Nephron (organoid): ENCODE data around the gene ZNF83.
"Not testable (repeated sequence)": the region's sequence is repeated elsewhere in the genome, so short reads cannot be mapped to it uniquely, and the experiment has no call there.

Experiments
- H3K27ac Mint-ChIP-seq, 3 experiments: 2 replicates each; pipeline ENCODE4 v1.8.0; 2020; ENCODE audit warnings: mixed read lengths in 3 of 3, mild to moderate bottlenecking in 2 of 3, moderate library complexity in 1 of 3
- H3K27me3 Mint-ChIP-seq: 2 replicates; pipeline ENCODE4 v1.8.0; 2021; ENCODE audit warnings: low read depth, mild to moderate bottlenecking, moderate library complexity, mixed read lengths
- H3K36me3 Mint-ChIP-seq: 2 replicates; pipeline ENCODE4 v1.8.0; 2020; ENCODE audit warnings: low read depth, mixed read lengths
- H3K4me1 Mint-ChIP-seq: 2 replicates; pipeline ENCODE4 v1.8.0; 2020; ENCODE audit warnings: mixed read lengths
- H3K4me3 Mint-ChIP-seq, 3 experiments: 2 replicates each; pipeline ENCODE4 v1.8.0; 2020; ENCODE audit warnings: mild to moderate bottlenecking in 3 of 3, mixed read lengths in 3 of 3, moderate library complexity in 2 of 3
- H3K9me3 Mint-ChIP-seq: 2 replicates; pipeline ENCODE4 v1.8.0; 2020; ENCODE audit warnings: mixed read lengths
- TF ChIP-seq, protein P1 (sequence below), 3 experiments: fragments of 200-600 bp; sonication (generic); IDR thresholded peaks; one replicate each; pipeline ENCODE4 v1.5.0; 2021; ENCODE audit warnings: antibody characterized with exemption in 3 of 3; ENCODE audit not compliant: unreplicated experiment in 3 of 3

The ZNF83 gene

DNA sequence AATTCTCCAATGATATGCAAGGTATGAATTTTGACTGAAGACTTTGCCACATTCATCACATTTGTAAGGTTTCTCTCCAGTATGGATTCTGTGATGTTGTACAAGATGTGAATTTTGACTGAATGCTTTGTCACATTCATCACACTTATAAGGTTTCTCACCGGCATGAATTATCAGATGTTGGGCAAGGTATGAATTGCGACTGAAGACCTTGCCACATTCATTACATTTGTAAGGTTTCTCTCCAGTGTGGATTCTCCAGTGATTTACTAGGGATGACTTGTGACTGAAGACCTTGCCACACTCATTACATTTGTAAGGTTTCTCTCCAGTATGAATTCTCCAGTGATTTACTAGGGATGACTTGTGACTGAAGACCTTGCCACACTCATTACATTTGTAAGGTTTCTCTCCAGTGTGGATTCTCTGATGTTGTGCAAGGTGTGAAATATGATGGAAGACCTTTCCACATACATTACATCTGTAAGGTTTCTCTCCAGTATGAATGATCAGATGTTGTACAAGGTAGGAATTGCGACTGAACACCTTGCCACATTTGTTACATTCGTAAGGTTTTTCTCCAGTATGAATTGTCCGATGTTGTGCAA is 24.8 kb downstream of the ZNF83 start:
- peaks cover 33% of the 10 kb centered on the region for H3K9me3 Mint-ChIP-seq

DNA sequence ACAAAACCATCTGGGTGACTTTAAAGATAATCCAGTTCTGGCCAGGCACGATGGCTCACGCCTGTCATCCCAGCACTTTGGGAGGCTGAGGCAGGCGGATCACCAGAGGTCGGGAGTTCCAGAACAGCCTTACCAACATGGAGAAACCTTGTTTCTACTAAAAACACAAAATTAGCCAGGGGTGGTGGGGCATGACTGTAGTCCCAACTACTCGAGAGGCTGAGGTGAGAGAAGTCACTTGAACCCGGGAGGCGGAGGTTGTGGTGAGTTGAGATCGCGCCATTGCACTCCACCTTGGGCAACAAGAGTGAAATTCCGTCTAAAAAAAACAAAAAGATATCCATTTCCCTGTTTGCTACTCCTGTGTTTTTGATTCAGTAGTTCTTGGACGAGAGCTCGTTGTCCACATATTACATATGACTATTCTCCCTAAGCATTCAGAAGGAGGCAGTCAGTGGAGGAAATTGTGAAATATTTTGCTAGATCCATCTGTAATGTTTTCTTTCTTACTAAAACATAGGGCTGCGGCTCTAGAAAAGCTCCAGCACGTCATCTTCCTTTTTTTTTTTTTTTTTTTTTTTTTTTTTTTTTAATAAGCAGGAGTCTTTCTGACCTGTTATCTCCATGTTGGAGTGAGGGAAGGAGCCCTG is 34.5 kb downstream of the ZNF83 start:
- Mint-ChIP-seq H3K9me3 (peaks cover 4% of the 10 kb centered on the region), H3K27me3 (no peaks in the 10 kb centered on the region), H3K4me3 (peak overlapping the region; percentile 36 to 58 (median 56)), H3K36me3 (peaks cover 47% of the 10 kb centered on the region), H3K4me1 (peaks cover 12% of the 10 kb centered on the region), H3K27ac (no peak overlapping the region)
- TF ChIP-seq, protein P1, sequence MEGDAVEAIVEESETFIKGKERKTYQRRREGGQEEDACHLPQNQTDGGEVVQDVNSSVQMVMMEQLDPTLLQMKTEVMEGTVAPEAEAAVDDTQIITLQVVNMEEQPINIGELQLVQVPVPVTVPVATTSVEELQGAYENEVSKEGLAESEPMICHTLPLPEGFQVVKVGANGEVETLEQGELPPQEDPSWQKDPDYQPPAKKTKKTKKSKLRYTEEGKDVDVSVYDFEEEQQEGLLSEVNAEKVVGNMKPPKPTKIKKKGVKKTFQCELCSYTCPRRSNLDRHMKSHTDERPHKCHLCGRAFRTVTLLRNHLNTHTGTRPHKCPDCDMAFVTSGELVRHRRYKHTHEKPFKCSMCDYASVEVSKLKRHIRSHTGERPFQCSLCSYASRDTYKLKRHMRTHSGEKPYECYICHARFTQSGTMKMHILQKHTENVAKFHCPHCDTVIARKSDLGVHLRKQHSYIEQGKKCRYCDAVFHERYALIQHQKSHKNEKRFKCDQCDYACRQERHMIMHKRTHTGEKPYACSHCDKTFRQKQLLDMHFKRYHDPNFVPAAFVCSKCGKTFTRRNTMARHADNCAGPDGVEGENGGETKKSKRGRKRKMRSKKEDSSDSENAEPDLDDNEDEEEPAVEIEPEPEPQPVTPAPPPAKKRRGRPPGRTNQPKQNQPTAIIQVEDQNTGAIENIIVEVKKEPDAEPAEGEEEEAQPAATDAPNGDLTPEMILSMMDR (IDR thresholded peaks at IDR 0.05; ENCODE audit: unreplicated experiment in 3 of 3) = no peak

More for the DNA sequence above, 24.8 kb downstream of the ZNF83 start:
- Mint-ChIP-seq H3K27me3 (no peaks in the 10 kb centered on the region), H3K4me1 (no peaks in the 10 kb centered on the region), H3K27ac (no peak overlapping the region), H3K4me3 (no peak overlapping the region), H3K36me3 (peaks cover 87% of the 10 kb centered on the region)
- TF ChIP-seq, protein P1 (IDR thresholded peaks at IDR 0.05; ENCODE audit: unreplicated experiment in 3 of 3) = no peak

DNA sequence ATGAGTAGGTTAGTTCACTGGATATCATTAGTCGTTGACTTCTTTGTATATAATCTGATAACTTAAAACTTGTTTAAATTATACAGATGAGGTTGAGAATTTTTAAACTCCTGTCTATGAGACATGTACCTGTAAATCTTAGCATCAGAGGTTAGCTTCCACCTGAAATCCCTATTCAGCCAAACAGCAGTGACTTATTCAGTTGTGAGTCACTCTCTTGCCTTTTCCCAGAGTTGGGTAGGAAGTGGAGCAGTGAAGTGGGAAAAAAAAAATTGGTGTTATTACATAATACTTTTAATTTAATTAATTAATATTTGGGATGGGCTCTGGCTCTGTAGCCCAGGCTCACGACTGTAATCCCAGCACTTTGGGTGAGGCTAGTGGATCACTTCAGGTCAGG is 35.2 kb downstream of the ZNF83 start:
- Mint-ChIP-seq H3K27me3 (no peaks in the 10 kb centered on the region), H3K36me3 (peaks cover 49% of the 10 kb centered on the region), H3K4me3 (peak overlapping the region in 1 of 3 experiments; percentile 31), H3K4me1 (peaks cover 12% of the 10 kb centered on the region), H3K27ac (no peak overlapping the region), H3K9me3 (peaks cover 4% of the 10 kb centered on the region)
- TF ChIP-seq, protein P1 (IDR thresholded peaks at IDR 0.05; ENCODE audit: unreplicated experiment in 3 of 3) = no peak

DNA sequence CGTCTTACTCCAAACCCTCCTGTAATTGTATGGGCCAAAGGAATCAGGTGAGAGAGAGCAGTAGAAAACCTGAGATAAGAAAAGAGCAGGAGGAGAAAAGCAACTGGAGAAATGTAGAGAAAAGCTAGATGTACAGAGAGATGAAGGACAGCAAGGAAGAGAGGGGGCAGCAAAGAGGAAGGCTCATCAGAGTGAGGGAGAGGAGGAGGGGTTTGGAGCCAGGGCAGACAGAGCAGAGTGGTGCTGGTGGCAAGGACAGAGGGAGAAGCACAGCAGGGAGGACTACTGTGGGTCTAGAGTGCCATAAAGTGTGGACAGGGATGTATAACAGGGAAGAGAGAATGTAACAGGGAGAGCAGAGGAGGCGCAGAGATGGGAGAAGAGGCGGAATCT is 36.2 kb downstream of the ZNF83 start:
- TF ChIP-seq, protein P1 (IDR thresholded peaks at IDR 0.05; ENCODE audit: unreplicated experiment in 3 of 3) = peak in 1 of 3 experiments; percentile 14
- H3K27me3 Mint-ChIP-seq, H3K9me3 Mint-ChIP-seq: not testable (repeated sequence)
- H3K4me3 Mint-ChIP-seq = peak overlapping the region; percentile 86 to 92 (median 87)
- H3K4me1 Mint-ChIP-seq = peaks cover 12% of the 10 kb centered on the region
- peak overlapping the region; percentile 3 to 50 (median 48) for H3K27ac Mint-ChIP-seq
- H3K36me3 Mint-ChIP-seq = peaks cover 59% of the 10 kb centered on the region

DNA sequence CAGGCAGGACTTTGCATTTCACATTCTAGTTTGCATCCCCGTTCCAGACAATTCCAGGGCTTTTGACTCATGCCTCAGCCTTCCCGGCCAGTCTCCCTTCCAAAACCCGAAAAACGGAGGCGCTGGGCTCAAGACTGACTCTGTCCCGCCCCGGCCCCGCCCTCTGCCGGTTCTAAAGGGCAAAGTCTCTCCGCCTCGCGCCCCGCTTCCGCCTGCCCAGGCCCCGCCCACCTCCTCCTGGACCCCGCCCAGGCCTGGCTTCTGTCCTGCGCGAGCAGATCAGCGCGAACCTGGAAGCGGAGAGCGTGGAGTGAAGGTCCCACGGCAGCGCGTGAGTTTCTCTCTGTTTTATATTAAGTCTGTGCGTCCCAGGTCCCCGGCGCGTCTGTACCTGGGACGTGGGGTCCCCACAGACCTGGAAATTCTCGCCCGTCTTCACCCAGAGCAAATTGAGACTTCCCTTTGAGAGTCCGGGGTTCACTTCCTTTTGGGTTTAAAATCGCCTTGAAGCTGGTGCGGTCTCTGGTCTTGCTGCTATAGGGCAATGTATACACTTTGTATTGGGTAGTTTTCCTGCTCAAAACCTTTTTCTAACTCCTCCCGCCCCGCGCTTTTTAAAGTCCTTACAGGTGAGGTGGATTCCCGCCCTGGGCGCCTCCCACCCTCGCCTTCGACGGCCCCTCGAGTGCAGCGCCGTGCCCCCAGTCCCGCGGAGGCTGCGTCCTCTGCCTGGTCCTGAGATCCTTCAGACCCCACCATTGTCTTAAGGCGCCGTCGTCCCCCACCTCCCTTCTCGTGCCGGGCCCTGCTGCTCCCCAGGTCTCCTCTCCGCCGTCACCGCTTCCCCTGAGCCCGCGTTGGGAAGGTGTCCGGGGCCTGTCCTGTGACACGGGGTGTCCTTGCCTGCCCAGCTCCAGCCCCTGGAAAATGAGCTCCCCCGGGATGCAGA is 36.9 kb downstream of the ZNF83 start:
- peaks cover 59% of the 10 kb centered on the region for H3K36me3 Mint-ChIP-seq
- H3K4me1 Mint-ChIP-seq = peaks cover 12% of the 10 kb centered on the region
- H3K27me3 Mint-ChIP-seq = no peaks in the 10 kb centered on the region
- peak overlapping the region; percentile 46 to 88 (median 50) for H3K27ac Mint-ChIP-seq
- peak overlapping the region; percentile 86 to 92 (median 87) for H3K4me3 Mint-ChIP-seq
- TF ChIP-seq, protein P1 (IDR thresholded peaks at IDR 0.05; ENCODE audit: unreplicated experiment in 3 of 3) = peak in 1 of 3 experiments; percentile 51
- H3K9me3 Mint-ChIP-seq = peaks cover 2% of the 10 kb centered on the region
